ENCODE results near the gene TRAK1.
"Not testable (repeated sequence)": the region's sequence is repeated elsewhere in the genome, so short reads cannot be mapped to it uniquely, and the experiment has no call there.

Gene TRAK1

GRCh38 chr3:42101048-42101447 is 9.9 kb downstream of the TRAK1 start:
- no peak for DNase-seq

GRCh38 chr3:42101481-42101880 is 10.3 kb downstream of the TRAK1 start:
- no peak for DNase-seq

DNA sequence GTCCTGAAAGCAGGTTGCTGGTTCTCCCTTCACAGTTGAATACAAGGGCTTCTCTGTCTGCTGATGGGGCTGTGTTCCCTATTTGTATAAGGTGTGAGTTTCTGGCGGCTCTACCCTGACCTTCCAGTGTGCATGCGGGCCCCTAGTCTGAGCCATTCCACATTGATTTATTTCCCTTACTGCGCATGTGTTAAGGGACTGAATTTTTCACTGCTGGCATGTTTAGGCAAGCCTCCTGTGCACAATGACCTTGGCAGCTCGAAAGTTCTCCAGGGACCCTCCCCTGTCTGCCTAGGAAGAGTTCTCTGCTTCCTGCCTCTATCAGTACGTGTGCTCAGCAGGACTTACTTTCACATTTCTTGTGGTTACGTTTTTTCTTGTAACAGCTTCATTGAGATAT is 11.4 kb downstream of the TRAK1 start:
- no peak for DNase-seq

DNA sequence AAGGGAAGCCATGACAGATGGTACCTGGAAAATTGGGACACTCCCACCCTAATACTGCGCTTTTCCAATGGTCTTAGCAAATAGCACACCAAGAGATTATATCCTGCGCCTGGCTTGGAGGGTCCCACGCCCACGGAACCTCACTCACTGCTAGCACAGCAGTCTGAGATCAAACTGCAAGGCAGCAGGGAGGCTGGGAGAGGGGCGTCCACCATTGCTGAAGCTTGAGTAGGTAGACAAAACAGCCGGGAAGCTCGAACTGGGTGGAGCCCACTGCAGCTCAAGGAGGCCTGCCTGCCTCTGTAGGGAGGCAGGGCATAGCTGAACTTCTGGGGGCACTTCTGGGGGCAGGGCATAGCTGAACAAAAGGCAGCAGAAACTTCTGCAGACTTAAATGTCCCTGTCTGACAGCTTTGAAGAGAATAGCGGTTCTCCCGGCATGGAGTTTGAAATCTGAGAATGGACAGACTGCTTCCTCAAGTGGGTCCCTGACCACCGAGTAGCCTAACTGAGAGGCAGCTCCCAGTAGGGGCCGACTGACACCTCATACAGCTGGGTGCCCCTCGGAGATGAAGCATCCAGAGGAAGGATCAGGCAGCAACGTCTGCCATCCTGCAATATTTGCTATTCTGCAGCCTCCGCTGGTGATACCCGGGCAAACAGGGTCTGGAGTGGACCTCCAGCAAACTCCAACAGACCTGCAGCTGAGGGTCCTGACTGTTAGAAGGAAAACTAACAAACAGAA is 12.9 kb downstream of the TRAK1 start:
- not testable (repeated sequence) for DNase-seq

DNA sequence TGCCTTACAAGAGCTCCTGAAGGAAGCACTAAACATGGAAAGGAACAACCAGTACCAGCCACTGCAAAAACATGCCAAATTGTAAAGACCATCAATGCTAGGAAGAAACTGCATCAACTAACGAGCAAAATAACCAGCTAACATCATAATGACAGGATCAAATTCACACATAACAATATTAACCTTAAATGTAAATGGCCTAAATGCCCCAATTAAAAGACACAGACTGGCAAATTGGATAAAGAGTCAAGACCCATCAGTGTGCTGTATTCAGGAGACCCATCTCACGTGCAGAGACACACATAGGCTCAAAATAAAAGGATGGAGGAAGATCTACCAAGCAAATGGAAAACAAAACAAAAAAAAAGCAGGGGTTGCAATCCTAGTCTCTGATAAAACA is 14.8 kb downstream of the TRAK1 start:
- DNase-seq = not testable (repeated sequence)

DNA sequence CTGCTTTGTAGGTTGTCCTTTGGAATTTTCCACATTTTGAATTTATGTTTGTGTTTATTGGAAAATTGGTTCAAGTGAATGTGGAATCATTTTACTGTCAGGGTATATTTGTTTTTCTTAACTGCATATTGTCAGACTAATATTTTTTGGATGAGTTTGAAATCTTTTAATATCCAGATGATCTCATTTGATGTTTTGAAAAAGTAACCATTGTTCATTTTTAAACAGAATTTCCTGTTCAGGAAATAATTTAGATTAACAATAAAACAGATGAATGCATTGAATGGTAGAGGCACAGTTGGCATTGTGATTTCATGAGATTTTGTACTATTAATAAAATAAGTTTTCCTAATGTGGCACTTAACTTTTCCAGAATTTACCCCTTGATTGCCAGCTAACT is 15.5 kb downstream of the TRAK1 start:
- no peak for DNase-seq

DNA sequence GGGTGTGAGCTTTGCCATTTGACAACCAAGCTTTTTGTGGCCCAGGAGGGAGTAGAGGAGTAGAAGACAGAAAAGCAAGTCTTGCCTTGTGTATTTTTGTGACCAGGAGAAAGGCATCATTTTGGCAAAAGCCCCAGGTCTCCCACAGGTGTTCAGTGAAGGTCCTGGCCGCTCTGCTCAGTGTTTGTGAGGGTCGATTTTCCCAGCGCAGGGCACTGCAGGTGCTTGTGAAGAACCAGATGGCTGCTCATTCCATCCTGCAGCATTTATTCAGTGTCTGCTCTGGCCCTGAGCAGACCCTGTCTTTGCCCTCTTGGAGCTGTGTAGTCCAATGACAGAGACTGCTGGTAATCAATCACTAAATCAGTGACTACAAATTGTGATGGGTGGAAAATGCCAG is 19.5 kb downstream of the TRAK1 start:
- DNase-seq = no peak

GRCh38 chr3:42114130-42114725 is 23.1 kb downstream of the TRAK1 start:
- DNase-seq = peak; percentile 26

- DNase-seq = no peak
Observed at GRCh38 chr3:42115215-42115614, 24.1 kb downstream of the TRAK1 start.

- DNase-seq = no peak
Observed at GRCh38 chr3:42115946-42116345, 24.8 kb downstream of the TRAK1 start.

- DNase-seq = no peak
Observed at GRCh38 chr3:42116466-42116865, 25.3 kb downstream of the TRAK1 start.

DNA sequence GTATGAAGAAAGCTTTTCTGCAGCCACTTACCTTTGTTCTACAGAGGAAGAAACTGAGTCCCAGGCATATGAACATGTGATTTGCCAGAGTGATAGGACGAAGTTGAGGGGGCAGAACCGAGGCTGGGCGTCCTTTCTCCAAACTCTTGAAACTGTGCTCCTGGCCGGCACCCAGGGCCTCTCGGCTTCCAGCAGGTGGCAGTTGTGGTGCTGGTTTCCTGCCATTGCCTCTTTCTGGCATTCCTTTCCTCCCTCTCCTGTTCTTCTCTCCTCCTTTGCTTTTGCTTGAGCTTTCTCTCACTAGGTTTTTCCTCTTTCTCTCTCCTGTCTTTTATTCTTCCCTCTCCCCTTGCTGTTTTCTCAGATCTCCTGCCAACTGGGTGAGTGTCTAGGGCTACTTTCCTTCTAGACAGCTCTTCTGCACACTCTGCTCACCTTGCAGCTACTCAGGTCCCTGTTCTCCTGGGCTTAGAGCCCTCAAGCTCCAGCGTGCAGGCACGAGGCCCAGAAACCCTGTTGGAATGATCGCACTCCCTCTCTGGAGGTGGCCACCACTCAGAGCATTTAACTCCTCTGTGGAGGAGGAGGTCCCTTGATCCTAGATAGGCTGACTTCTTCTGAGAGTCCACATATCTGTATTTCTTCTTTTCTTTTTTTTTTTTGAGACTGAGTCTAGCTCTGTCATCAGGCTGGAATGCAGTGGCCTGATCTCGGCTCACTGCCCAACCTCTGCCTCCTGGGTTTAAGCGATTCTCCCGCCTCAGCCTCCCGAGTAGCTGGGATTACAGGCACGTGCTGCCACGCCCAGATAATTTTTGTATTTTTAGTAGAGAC is 26.2 kb downstream of the TRAK1 start:
- DNase-seq = no peak

GRCh38 chr3:42118762-42119361 is 27.7 kb downstream of the TRAK1 start:
- no peak for DNase-seq

- no peak for DNase-seq
Observed at GRCh38 chr3:42119561-42120355, 28.6 kb downstream of the TRAK1 start.

DNA sequence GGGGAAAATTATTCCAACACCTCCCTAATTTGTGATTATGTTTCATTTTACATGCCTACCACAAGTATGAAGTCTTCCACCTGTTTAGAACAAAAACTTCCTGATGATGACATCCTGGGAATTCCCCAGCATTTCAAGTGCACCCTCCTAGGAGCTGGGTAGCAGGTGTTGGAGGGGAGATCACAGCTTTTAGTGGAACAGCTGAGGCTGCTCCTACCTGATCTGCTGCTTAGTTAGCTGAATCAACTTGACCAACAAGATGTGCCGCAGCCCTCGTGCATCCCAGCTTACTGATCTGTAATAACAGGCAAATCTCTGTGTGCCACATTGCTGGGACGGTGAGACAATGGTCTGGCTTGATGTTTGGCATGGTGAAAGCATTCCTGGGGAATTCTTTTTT is 29.7 kb downstream of the TRAK1 start:
- DNase-seq = no peak

DNA sequence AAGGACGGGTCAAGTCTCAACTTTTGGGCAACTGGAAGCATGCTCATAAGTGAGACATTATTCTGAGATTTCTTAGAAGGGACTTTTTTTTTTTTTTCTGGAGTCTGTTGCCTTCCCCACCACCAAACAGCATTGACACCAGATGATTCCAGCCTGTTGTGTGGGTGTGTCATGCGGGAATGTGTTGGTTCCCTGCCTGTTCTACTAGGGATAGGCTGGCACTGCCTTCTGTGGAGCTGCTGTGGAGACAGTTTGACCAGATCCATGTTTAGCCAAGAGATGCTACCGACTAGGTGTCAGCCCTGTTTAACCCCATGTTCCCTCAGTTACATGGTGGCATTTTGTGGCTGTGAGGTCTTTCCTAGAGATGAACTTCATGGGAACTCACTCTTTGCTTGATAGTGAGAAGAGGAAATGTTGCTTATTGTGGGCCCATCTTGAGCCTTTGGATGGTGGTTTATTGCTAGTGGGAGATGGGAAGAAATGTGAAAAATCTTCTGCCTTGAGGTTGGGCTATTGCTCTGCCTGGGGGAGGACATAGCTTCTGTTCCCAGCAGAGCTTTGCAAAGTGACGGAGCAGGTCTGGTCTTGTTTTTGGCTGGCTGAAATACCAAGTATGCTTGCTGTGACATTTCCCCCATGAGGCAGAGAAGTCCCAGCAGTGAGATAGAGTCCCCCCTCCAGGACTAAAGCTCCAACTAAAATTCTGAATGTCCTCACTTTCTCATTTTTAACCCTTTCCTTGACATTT is 31.3 kb downstream of the TRAK1 start:
- no peak for DNase-seq

DNA sequence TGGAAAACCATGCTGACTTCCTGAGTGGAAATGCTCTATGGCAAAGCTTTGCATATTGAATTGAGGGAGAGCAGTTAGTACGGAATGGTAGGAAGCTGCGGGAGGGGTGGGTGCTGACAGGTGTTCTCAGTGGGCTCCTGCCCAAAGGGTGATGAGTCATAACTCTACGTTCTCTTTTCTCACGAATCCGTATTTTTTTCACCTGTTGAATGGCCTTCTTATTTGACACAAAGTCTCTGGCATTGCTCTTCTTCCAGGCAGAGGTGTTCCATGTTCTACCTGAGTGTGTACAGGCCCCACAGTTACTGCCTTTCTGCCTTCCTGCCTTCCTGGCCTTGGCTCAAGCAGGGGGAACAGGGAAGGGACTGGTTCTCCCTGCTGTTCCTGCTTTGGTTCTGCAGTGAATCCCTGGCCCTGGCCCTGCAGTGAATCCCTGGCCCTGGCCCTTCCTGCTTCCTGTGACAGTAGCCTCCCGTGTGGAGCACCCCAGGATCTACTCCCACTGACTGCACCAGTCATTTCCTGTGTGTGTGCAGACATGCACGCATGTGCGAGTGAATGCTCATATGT is 31.9 kb downstream of the TRAK1 start:
- no peak for DNase-seq

DNA sequence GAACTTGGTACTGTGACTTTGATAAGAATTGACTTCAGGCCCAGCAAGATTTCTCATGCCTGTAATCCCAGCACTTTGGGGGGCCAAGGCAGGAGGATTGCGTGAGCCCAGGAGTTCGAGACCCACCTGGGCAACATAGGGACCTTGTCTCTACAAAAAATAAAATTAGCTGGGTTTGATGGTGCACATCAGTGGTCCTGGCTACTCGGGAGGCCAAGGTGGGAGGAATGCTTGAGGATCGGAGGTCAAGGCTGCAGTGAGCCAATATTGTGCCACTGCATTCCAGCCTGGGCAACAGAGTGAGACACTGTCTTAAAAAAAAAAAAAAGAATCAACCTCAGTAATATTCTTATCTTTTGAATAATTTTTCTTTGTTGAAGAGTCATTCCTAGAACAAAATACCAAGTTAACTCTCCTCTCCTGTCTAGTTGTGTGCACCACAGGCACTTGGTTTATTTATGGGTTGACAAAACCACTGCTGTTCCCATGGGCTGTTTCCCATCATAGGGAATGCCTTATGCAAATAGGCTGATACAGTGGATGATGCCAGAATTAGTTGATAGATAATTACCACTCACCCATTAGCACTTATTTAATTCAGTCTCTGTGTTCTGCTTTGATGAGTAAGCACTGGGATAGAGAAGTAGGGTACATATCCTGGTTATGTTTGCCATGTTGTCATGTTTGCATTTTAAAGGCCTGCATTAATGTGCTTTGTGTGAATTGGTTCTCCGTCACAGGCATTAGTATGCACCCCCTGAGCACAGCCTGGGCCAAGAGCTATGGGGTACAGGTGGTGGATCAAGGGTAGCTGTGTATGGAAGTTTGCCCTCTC is 32.9 kb downstream of the TRAK1 start:
- no peak for DNase-seq

GRCh38 chr3:42127226-42127625 is 36.1 kb downstream of the TRAK1 start:
- no peak for DNase-seq

- no peak for DNase-seq
Observed at GRCh38 chr3:42128526-42128925, 37.4 kb downstream of the TRAK1 start.
